K562 (cell line): ENCODE results near the gene HPCAL1. TPM values are rescaled to one million over a fixed set of nuclear protein-coding genes. Genes with fewer than 3 reads are reported as not detected.

Experiments used
- ATAC-seq: fragments of 200-7000 bp; cut with Tn5 transposase; 3 replicates; pipeline ENCODE4 v1.9.1; 2020; ENCODE audit warnings: moderate library complexity
- BruUV-seq: library from RNA; stranded (reverse); fragments of 400-500 nt; replicated peaks from 2 replicates; lab custom pipeline; 2021; lab: Mats Ljungman, UMichigan
- CTCF ChIA-PET: fragments of 300-600 bp; formaldehyde crosslinking; extraction: SDS; loops from one replicate; lab custom pipeline; 2021; ENCODE audit warnings: low intra/inter-chr PET ratio; lab: Yijun Ruan, JAX
- POLR2A ChIA-PET: fragments of 300-600, 350-650 bp; sonication (Branson Sonifier 250); formaldehyde crosslinking; extraction: SDS; loops from one replicate; lab custom pipeline; 2021; ENCODE audit warnings: antibody characterized with exemption, inconsistent platforms; lab: Yijun Ruan, JAX
- DNase-seq, 4 experiments: peaks; one replicate each; pipeline versions ENCODE4 v3.0.0 to v3.0.0-alpha.2; 2011 to 2018; ENCODE audit warnings: low spot score in 3 of 4, mixed read lengths in 3 of 4; ENCODE audit errors: extremely low read depth in 1 of 4
- FAIRE-seq: peaks from 2 replicates; lab custom pipeline; 2011; peaks lifted over from hg19 to GRCh38; lab: Jason Lieb, UNC
- H2AFZ ChIP-seq: 2 replicates; pipeline ENCODE4 v1.6.0; 2011; ENCODE audit warnings: low read depth, low read length, control low read depth, inconsistent platforms
- H3K27ac ChIP-seq: fragments of 200-600 bp; 3 replicates; pipeline ENCODE4 v1.8.0; 2011; ENCODE audit warnings: low read depth, mild to moderate bottlenecking, control low read depth, inconsistent platforms, low read length, moderate library complexity, mixed read lengths; ENCODE audit errors: extremely low read depth
- H3K27me3 ChIP-seq, 2 experiments: fragments of 300-600 bp in 1 of 2; 2 replicates in 1 of 2; 3 replicates in 1 of 2; pipeline versions ENCODE4 v1.6.0 to v1.8.0; 2011; ENCODE audit warnings: inconsistent platforms in 2 of 2, low read length in 2 of 2, mild to moderate bottlenecking in 1 of 2, mixed read lengths in 1 of 2, moderate library complexity in 1 of 2; ENCODE audit not compliant: control insufficient read depth in 2 of 2, insufficient read depth in 2 of 2
- H3K36me3 ChIP-seq: fragments of 300-600 bp; 3 replicates; pipeline ENCODE4 v1.8.0; 2011; ENCODE audit warnings: mild to moderate bottlenecking, low read length, inconsistent platforms; ENCODE audit not compliant: control insufficient read depth, insufficient read depth
- H3K4me1 ChIP-seq, 2 experiments: fragments of 200-600 bp in 1 of 2; replicated peaks in 1 of 2; 2 replicates in 1 of 2; 3 replicates in 1 of 2; pipeline versions ENCODE4 v1.5.1 to v1.8.0; 2011; ENCODE audit warnings: inconsistent platforms in 2 of 2, low read length in 2 of 2, mild to moderate bottlenecking in 1 of 2, mixed read lengths in 1 of 2, moderate library complexity in 1 of 2; ENCODE audit not compliant: control insufficient read depth in 2 of 2, insufficient read depth in 2 of 2
- H3K4me2 ChIP-seq: 2 replicates; pipeline ENCODE4 v1.6.1; 2011; ENCODE audit warnings: low read length, control low read depth, inconsistent platforms, mixed read lengths; ENCODE audit not compliant: insufficient read depth
- H3K4me3 ChIP-seq: fragments of 200-600 bp; sonication (generic), shearing (Covaris generic); 2 replicates; pipeline ENCODE4 v1.5.1; 2016; ENCODE audit warnings: control low read depth, inconsistent platforms
- H3K79me2 ChIP-seq: fragments of 200-600 bp; 3 replicates; pipeline ENCODE4 v1.8.0; 2011; ENCODE audit warnings: low read length, inconsistent platforms; ENCODE audit not compliant: control insufficient read depth, insufficient read depth
- H3K9ac ChIP-seq, 2 experiments: 2 replicates each; pipeline versions ENCODE4 v1.6.0 to v1.6.1; 2011; ENCODE audit warnings: low read depth in 2 of 2, low read length in 2 of 2, control low read depth in 1 of 2, inconsistent platforms in 1 of 2, mild to moderate bottlenecking in 1 of 2, mixed read lengths in 1 of 2; ENCODE audit not compliant: insufficient read depth in 1 of 2
- H3K9me1 ChIP-seq: one replicate; pipeline ENCODE4 v1.6.0; 2011; ENCODE audit warnings: inconsistent platforms, mild to moderate bottlenecking, low read length, moderate library complexity; ENCODE audit not compliant: control insufficient read depth, insufficient read depth
- H3K9me3 ChIP-seq: replicated peaks from 2 replicates; pipeline ENCODE4 v1.5.1; 2011; ENCODE audit warnings: low read depth, low read length, inconsistent platforms; ENCODE audit not compliant: control insufficient read depth, insufficient read depth
- H4K20me1 ChIP-seq: replicated peaks from 2 replicates; pipeline ENCODE4 v1.6.1; 2011; ENCODE audit warnings: low read length, inconsistent platforms, mixed read lengths; ENCODE audit not compliant: control insufficient read depth, insufficient read depth
- BCOR ChIP-seq: fragments of 450-650 bp; IDR thresholded peaks from 2 replicates; pipeline ENCODE4 v1.6.1; 2016
- BMI1 ChIP-seq: fragments of 150-350 bp; IDR thresholded peaks from 2 replicates; pipeline ENCODE4 v1.6.1; 2014; ENCODE audit warnings: low read length
- DLX4 ChIP-seq: fragments of 250-450 bp; sonication (Bioruptor Pico); IDR thresholded peaks from 2 replicates; pipeline ENCODE4 v1.6.1; 2021; ENCODE audit warnings: mild to moderate bottlenecking
- ILF3 ChIP-seq: fragments of 450-650 bp; IDR thresholded peaks from 2 replicates; pipeline ENCODE4 v1.6.1; 2018; ENCODE audit warnings: antibody characterized with exemption, mild to moderate bottlenecking, moderate library complexity, borderline replicate concordance
- KLF6 ChIP-seq: fragments of 250-450 bp; sonication (Bioruptor Pico); IDR thresholded peaks from 2 replicates; pipeline ENCODE4 v1.4.0; 2020; ENCODE audit warnings: mild to moderate bottlenecking, moderate library complexity, borderline replicate concordance
- NCOA4 ChIP-seq: fragments of 450-650 bp; IDR thresholded peaks from 2 replicates; pipeline ENCODE4 v1.6.1; 2018; ENCODE audit warnings: mild to moderate bottlenecking; ENCODE audit not compliant: partially characterized antibody
- TEAD2 ChIP-seq: fragments of 450-650 bp; IDR thresholded peaks from 2 replicates; pipeline ENCODE4 v1.6.1; 2016; ENCODE audit warnings: missing genetic modification characterization, control low read depth, missing compliant biosample characterization
- WHSC1 ChIP-seq: IDR thresholded peaks from one replicate; pipeline ENCODE4 v1.6.1; 2012; ENCODE audit warnings: low read length, control low read depth, inconsistent platforms
- ZBTB1 ChIP-seq: sonication (generic); formaldehyde crosslinking; IDR thresholded peaks from 2 replicates; pipeline ENCODE4 v1.8.1; 2023; ENCODE audit warnings: missing genetic modification reagents, low read depth, mild to moderate bottlenecking, borderline replicate concordance
- ZNF780A ChIP-seq: fragments of 250-450 bp; sonication (Bioruptor Pico); IDR thresholded peaks from 2 replicates; pipeline ENCODE4 v1.5.0; 2021; ENCODE audit warnings: mild to moderate bottlenecking
- WGBS: fragments of 100-300 bp; shearing (Covaris generic); methylation state at CpG from one replicate; pipeline ENCODE4 v1.1.6; 2016; ENCODE audit warnings: low coverage, mixed read lengths; ENCODE audit not compliant: insufficient coverage; ENCODE audit errors: missing lambda C conversion rate; 5-methylcytosine and 5-hydroxymethylcytosine counted together
- in situ Hi-C: fragments of 300-500 bp; cut with MboI; formaldehyde crosslinking; loops from 4 replicates; pipeline ENCODE4 v1.15.0; 2018; ENCODE audit warnings: inconsistent platforms, mixed read lengths
- intact Hi-C: fragments of 100-400 bp; cut with micrococcal nuclease; formaldehyde crosslinking; loops from 2 replicates; pipeline ENCODE4 v1.14.2; 2022
- polyA plus RNA-seq, 8 experiments: library from polyadenylated mRNA; depleted of rRNA in 4 of 8; stranded (reverse) in 5 of 8; unstranded in 3 of 8; fragments of >200 nt; fragmentation: Nextera tagmentation in 2 of 8; fragmentation: Illumina TruSeq in 1 of 8; extraction: Ambion mirVana in 2 of 8; extraction: Trizol in 1 of 8; gene quantifications; 2 replicates each; pipeline versions ENCODE4 v1.2.1 to v1.2.3, GENCODE V29; 2011 to 2014; ENCODE audit warnings: inconsistent platforms in 1 of 8, missing spikeins in 1 of 8
- total RNA-seq, 7 experiments: library from RNA; depleted of rRNA in 6 of 7; stranded (reverse); fragments of >200 nt in 6 of 7; fragmentation: Illumina TruSeq in 2 of 7; extraction: Trizol in 2 of 7; gene quantifications; 2 replicates each; pipeline versions ENCODE4 v1.2.1 to v1.2.3, GENCODE V29; 2011 to 2021; ENCODE audit warnings: low replicate concordance in 1 of 7

The HPCAL1 gene
- total and polyA plus RNA-seq, 9 of the 15 experiments (the other 6 are each of a cell fraction or from before 2014, with no cell fraction given) = 2.7 to 65.5 (median 23.9) TPM

GRCh38 chr2:10258326-10258725, 44.4 kb upstream of the HPCAL1 start:
- intact Hi-C loops (no loop called here), in situ Hi-C loops (loop anchor here (25.0 kb wide), 1 partner anchor 154 kb away; no protein-coding TSS in a partner anchor)
- FAIRE-seq (no peak), ATAC-seq (no peak), DNase-seq (no peak)
- Histone ChIP-seq H3K4me3 (no peak overlapping the region), H3K9ac (no peak overlapping the region), H3K27me3 (no peaks in the 10 kb centered on the region), H3K36me3 (no peaks in the 10 kb centered on the region), H3K9me1 (peaks cover 3% of the 10 kb centered on the region), H3K79me2 (no peaks in the 10 kb centered on the region), H3K4me2 (no peak overlapping the region), H3K9me3 (no peaks in the 10 kb centered on the region), H2AFZ (no peak overlapping the region), H4K20me1 (no peaks in the 10 kb centered on the region), H3K4me1 (peaks cover 22 to 42% of the 10 kb centered on the region in 2 experiments), H3K27ac (no peak overlapping the region)
- no TSS peak for BruUV-seq
- ChIA-PET POLR2A (interaction anchor here (0.7 to 0.9 kb wide), 3 partner anchors 11 to 125 kb away, joined by 3 read pairs; no protein-coding TSS in a partner anchor), CTCF (no interaction called here)
- 28% methylated on average over 5 of the region's 5 CpGs for WGBS
- TF ChIP-seq KLF6 (CRISPR knock-in tag) = no peak
- no peak for TF ChIP-seq WHSC1
- no peak for TF ChIP-seq TEAD2 (tag)
- TF ChIP-seq ILF3 = no peak
- TF ChIP-seq BMI1 = no peak
- TF ChIP-seq DLX4 (CRISPR knock-in tag) = no peak
- TF ChIP-seq NCOA4 = no peak
- no peak for TF ChIP-seq BCOR
- TF ChIP-seq ZNF780A (CRISPR knock-in tag) = no peak
- no peak for TF ChIP-seq ZBTB1 (CRISPR knock-in tag)
